ENCODE measurements around the gene ADORA1. TPM values are rescaled to one million over a fixed set of nuclear protein-coding genes. Genes with fewer than 3 reads are reported as not detected.

The ADORA1 gene
- polyA plus RNA-seq, 1 donor (not counting 4 experiments of a cell fraction or from before 2014, with no cell fraction given): 0.09 TPM

DNA sequence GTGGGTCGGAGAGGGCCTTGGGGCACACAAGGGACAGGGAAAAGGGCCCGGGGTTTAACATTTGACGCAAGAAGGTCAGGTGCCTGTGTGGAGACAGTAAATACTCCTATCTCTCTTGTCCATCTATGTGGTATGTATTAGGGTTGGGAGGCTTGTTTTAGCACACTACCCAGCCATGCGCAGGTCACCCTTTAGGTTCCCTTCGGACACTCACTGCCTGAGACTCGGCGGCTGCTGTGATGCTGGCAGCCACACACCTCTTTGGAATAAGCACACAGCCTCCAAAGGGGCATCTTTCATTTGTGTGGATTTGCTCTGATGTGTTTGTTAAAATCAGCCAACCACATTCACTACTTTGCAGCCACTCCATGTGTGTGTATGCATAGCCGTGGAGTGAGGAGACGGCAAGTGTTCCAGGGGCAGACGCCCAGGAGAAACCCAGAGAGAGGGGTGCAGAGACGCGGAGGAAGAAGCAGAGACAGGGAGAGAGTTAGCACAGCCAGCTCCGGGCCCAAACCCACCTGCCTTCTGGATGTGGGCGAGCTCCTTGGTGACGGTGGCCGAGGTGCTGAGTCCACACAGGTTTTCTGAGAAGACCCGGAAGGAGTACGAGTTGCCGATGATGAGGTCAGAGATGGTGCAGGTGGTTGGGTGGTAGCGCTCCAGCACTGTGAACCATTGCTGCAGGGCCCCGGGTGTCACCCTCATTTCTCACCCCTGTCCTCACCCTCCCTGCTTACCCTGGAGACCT, 42.4 kb downstream of the ADORA1 start:
- H3K9me3 ChIP-seq (ENCODE audit: control insufficient read depth, low read depth, low read length): no peaks in the 10 kb centered on the region
- H3K36me3 ChIP-seq (ENCODE audit: control insufficient read depth in 2 of 2, extremely low read depth in 1 of 2, insufficient read depth in 2 of 2, low read length in 2 of 2): no peaks in the 10 kb centered on the region
- peaks cover 4% of the 10 kb centered on the region for H3K27me3 ChIP-seq (ENCODE audit: control insufficient read depth, extremely low read depth, insufficient read depth, low read length)
- dilution Hi-C loops (cut with MboI; ENCODE audit: extremely low pct_ligation_motif_present, low sequenced_read_pairs): no loop called here
- no peak overlapping the region for H3K4me2 ChIP-seq (ENCODE audit: control insufficient read depth, extremely low read depth, insufficient read depth, low read depth, low read length)
- H2AFZ ChIP-seq (ENCODE audit: control insufficient read depth, low read length): no peak overlapping the region
- H3K79me2 ChIP-seq (ENCODE audit: control insufficient read depth, insufficient read depth, low read length): no peaks in the 10 kb centered on the region
- no peak overlapping the region for H3K27ac ChIP-seq (ENCODE audit: control insufficient read depth, insufficient read depth, low read length)
- H3K9ac ChIP-seq (ENCODE audit: control insufficient read depth, extremely low read depth, insufficient read depth, low read length): no peak overlapping the region
- H4K20me1 ChIP-seq (ENCODE audit: control insufficient read depth, extremely low read depth, insufficient read depth, low read length): no peaks in the 10 kb centered on the region
- no peaks in the 10 kb centered on the region for H3K4me1 ChIP-seq (ENCODE audit: control insufficient read depth, extremely low read depth, insufficient read depth, low read length)
- no peaks in the 10 kb centered on the region for H3K9me1 ChIP-seq (ENCODE audit: control insufficient read depth, extremely low read depth, insufficient read depth, low read length)
- FAIRE-seq (no peak), DNase-seq (ENCODE audit: low read depth, low spot score) (no peak)
- no peak overlapping the region for H3K4me3 ChIP-seq (ENCODE audit: control insufficient read depth in 2 of 3, extremely low read depth in 1 of 3, insufficient read depth in 2 of 3, low read depth in 1 of 3, low read length in 3 of 3)
- TF ChIP-seq, protein P1, sequence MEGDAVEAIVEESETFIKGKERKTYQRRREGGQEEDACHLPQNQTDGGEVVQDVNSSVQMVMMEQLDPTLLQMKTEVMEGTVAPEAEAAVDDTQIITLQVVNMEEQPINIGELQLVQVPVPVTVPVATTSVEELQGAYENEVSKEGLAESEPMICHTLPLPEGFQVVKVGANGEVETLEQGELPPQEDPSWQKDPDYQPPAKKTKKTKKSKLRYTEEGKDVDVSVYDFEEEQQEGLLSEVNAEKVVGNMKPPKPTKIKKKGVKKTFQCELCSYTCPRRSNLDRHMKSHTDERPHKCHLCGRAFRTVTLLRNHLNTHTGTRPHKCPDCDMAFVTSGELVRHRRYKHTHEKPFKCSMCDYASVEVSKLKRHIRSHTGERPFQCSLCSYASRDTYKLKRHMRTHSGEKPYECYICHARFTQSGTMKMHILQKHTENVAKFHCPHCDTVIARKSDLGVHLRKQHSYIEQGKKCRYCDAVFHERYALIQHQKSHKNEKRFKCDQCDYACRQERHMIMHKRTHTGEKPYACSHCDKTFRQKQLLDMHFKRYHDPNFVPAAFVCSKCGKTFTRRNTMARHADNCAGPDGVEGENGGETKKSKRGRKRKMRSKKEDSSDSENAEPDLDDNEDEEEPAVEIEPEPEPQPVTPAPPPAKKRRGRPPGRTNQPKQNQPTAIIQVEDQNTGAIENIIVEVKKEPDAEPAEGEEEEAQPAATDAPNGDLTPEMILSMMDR (optimal IDR thresholded peaks at IDR 0.05 in 1 of 3, IDR thresholded peaks at IDR 0.05 in 1 of 3, conservative IDR thresholded peaks at IDR 0.05 in 1 of 3; ENCODE audit: extremely low read depth in 1 of 3, insufficient read depth in 2 of 3, low read length in 3 of 3): no peak

DNA sequence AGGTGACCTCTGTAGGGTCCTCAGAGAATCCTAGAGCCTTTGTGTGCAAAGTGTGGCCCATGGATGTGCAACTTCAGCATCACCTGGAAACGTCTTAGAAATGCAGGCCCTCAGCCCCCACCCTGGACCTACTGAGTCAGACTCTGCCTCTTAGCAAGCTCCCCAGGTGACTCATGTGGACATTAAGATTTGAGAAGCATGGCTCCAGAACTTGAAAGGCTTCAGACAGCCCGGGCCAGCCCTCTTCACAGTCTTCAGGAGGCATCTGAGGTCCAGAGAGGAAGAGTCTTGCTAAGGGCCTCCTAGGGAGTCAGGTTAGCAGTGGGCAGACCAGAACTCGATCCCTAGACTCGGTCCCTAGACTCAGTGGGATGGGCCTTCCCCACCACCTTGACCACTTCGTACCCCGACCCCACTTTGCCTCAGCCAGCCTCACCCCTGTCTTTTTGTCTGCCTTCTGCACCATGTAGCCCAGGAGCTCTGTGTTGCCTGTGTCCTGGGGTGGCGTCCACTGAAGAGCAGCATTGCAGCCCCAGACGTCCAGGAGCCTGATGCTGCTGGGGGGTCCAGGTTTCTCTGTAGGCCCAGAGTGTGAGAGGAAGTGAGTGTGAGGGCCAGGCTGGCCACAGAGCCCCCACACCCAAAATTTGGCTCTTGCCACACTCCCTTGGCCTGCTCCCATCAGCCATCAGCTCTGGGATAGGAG, 43.3 kb downstream of the ADORA1 start:
- Histone ChIP-seq H3K27ac (ENCODE audit: control insufficient read depth, insufficient read depth, low read length) (no peak overlapping the region), H3K36me3 (ENCODE audit: control insufficient read depth in 2 of 2, extremely low read depth in 1 of 2, insufficient read depth in 2 of 2, low read length in 2 of 2) (no peaks in the 10 kb centered on the region), H3K9ac (ENCODE audit: control insufficient read depth, extremely low read depth, insufficient read depth, low read length) (no peak overlapping the region), H3K4me2 (ENCODE audit: control insufficient read depth, extremely low read depth, insufficient read depth, low read depth, low read length) (no peak overlapping the region), H3K4me3 (ENCODE audit: control insufficient read depth in 2 of 3, extremely low read depth in 1 of 3, insufficient read depth in 2 of 3, low read depth in 1 of 3, low read length in 3 of 3) (no peak overlapping the region), H4K20me1 (ENCODE audit: control insufficient read depth, extremely low read depth, insufficient read depth, low read length) (no peaks in the 10 kb centered on the region), H2AFZ (ENCODE audit: control insufficient read depth, low read length) (no peak overlapping the region), H3K9me1 (ENCODE audit: control insufficient read depth, extremely low read depth, insufficient read depth, low read length) (no peaks in the 10 kb centered on the region), H3K9me3 (ENCODE audit: control insufficient read depth, low read depth, low read length) (no peaks in the 10 kb centered on the region), H3K4me1 (ENCODE audit: control insufficient read depth, extremely low read depth, insufficient read depth, low read length) (no peaks in the 10 kb centered on the region), H3K27me3 (ENCODE audit: control insufficient read depth, extremely low read depth, insufficient read depth, low read length) (peaks cover 4% of the 10 kb centered on the region), H3K79me2 (ENCODE audit: control insufficient read depth, insufficient read depth, low read length) (no peaks in the 10 kb centered on the region)
- dilution Hi-C loops (cut with MboI; ENCODE audit: extremely low pct_ligation_motif_present, low sequenced_read_pairs): no loop called here
- FAIRE-seq (no peak), DNase-seq (ENCODE audit: low read depth, low spot score) (no peak)
- TF ChIP-seq, protein P1 (optimal IDR thresholded peaks at IDR 0.05 in 1 of 3, IDR thresholded peaks at IDR 0.05 in 1 of 3, conservative IDR thresholded peaks at IDR 0.05 in 1 of 3; ENCODE audit: extremely low read depth in 1 of 3, insufficient read depth in 2 of 3, low read length in 3 of 3): no peak
- no peak for TF ChIP-seq EZH2 (IDR thresholded peaks at IDR 0.05; ENCODE audit: low read length)
